Epidermal melanocyte (primary cell): ENCODE measurements around the gene IL17C.

ENCODE experiments used
- DNase-seq: peaks from one replicate; pipeline ENCODE4 v3.0.0; 2011; ENCODE audit warnings: low spot score; ENCODE audit not compliant: insufficient read length

The IL17C gene

GRCh38 chr16:88627531-88628411 lies 10.6 kb upstream of the IL17C start:
- no peak for DNase-seq

DNA sequence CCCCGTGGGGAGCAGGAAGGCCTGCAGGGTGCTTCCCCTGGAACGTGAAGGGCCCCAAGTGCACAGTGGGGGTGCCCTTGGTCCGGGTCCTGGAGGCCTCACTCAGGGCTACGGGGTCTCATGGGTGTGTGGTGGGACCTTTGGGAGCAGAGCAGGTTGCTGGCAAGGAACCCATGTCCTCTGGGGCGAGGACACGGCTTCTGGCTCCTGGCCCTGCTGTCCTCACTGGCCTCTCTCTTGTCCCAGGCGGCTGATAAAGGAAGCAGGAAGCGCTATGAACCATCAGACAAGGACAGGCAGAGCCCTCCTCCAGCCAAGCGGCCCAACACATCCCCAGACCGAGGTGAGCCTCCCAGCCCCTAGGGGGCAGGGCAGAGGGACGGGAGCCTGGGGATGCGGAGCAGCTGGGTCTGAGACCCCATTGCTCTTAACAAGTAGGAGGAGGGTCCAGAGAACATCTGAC lies 9.8 kb upstream of the IL17C start:
- DNase-seq, result no peak

DNA sequence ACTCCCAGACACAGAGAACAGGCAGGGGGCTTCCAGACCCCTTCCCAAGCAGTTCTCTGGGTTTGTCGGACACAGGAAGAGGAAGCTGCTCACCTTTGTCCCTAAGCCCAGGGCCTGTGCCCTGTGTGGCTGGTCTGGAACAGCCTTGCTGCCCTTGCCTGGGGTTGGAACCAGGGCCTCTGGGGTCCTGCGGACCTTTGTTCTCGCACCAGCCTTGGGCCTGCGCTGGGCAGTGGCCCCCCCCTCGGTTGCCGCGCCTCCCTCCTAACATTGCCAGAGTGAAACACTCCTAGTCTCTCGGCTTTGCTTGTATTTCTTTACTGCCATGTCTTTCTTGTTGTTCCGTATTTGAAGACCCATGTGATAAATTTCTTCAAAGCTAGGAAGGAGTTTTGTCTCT lies 8.5 kb upstream of the IL17C start:
- no peak for DNase-seq

DNA sequence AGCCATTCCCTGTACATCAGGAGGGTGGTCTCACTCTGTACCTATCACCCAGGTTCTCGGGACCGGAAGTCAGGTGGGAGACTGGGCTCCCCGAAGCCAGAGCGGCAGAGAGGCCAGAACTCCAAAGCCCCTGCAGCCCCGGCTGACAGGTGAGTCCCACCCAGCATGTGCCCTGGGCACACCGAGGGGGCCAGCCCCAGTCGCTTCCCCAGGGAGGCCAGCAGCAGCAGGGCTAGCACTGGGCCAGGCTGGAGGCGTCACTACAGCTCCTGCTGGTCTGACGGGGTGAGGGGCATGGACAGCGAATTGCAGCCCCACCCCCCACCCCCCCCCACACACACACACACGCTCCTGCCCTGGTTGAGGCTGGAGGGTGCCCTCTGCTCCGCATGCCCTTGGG lies 7.9 kb upstream of the IL17C start:
- no peak for DNase-seq

GRCh38 chr16:88630941-88631340 lies 7.4 kb upstream of the IL17C start:
- DNase-seq, result no peak

GRCh38 chr16:88631384-88631783 lies 7.0 kb upstream of the IL17C start:
- no peak for DNase-seq

GRCh38 chr16:88631920-88632586 lies 6.3 kb upstream of the IL17C start:
- no peak for DNase-seq

GRCh38 chr16:88632587-88632930 lies 5.8 kb upstream of the IL17C start:
- DNase-seq, result no peak

GRCh38 chr16:88633684-88634140 lies 4.7 kb upstream of the IL17C start:
- no peak for DNase-seq

DNA sequence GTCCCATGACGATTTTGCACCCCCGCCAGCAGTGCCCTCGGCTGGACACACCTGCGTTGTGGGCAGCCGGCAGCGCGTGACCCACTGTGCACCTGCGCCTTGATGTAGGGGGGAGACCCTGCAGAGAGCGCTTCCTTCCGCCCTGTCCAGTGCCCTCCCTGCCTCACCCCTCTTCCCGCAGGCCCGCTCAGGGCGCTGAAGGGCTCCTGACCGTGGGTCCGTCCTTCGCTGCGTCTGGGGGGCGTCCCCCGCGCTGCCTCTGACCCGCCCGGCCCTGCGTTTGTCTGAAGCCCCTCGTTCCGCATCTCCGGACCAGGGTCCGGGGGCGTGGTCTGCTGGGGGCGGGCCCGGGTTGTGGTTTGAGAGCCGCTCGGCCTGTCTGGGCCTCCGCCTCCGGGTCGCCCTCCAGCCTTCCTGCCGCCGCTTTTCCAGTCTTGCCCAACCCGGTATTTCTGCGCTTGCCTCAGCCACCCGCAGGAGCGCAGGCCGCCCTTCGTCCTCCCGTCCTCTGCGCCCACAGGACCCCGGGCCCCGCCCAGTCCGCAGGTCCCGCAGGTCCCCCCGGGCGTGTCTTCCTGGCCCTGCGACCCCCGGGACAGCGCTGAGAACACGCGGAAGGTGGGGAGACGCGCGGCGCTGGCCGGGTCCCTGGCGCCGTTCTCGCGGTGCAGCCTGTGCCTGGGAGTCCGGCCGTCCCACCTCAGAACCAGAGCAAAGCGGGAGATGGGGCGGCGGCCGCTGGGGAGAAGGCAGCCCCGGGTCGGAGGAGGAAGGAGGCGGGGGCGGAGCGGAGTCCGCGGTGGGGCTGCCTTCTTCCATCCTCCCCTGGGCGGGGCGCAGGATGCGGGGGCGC lies 4.0 kb upstream of the IL17C start:
- DNase-seq, result peak; percentile 64

- no peak for DNase-seq
Observed at GRCh38 chr16:88634994-88635670, 3.2 kb upstream of the IL17C start.

- no peak for DNase-seq
Observed at GRCh38 chr16:88635671-88636319, 2.6 kb upstream of the IL17C start.

DNA sequence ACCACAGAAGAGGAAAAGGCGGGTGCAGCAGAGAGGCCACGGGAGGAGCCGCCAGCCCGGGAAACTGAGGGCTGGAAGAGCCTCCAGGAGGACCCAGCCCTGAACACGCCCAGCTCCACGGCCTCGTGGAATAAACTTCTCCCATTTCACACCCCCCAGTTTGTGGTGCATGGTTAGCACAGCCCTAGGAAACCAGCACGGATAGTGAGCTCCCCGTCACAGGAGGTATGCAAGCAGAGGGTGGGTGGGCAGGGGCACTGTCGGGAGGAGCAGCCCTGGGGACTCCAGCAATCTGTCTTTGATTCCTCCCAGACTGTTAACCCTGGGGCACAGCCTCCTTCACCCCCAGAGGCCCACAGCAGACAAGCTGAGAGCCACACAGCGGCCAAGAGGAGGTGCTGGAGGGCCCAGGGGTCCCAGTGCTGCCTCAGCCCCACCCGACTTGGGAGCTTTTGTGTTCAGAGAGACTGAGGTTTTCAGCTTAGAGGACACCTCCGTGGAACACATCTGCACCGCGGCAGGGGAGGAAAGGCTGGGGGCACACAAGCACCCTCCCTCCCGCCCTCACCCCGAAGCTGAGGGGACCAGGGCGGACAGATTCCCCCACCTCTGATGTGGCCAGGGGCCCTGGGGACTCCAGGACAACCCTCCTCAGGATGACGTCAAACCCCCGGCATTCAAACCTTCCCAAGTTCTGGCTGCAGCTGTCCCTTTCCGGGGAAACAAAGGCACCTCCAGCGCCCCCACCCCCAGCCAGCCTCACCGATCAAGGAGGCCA lies 1.7 kb upstream of the IL17C start:
- no peak for DNase-seq

- DNase-seq, result no peak
Observed at GRCh38 chr16:88639231-88640038, 1.1 kb downstream of the IL17C start.

GRCh38 chr16:88640039-88640495 lies 1.7 kb downstream of the IL17C start:
- DNase-seq, result no peak

DNA sequence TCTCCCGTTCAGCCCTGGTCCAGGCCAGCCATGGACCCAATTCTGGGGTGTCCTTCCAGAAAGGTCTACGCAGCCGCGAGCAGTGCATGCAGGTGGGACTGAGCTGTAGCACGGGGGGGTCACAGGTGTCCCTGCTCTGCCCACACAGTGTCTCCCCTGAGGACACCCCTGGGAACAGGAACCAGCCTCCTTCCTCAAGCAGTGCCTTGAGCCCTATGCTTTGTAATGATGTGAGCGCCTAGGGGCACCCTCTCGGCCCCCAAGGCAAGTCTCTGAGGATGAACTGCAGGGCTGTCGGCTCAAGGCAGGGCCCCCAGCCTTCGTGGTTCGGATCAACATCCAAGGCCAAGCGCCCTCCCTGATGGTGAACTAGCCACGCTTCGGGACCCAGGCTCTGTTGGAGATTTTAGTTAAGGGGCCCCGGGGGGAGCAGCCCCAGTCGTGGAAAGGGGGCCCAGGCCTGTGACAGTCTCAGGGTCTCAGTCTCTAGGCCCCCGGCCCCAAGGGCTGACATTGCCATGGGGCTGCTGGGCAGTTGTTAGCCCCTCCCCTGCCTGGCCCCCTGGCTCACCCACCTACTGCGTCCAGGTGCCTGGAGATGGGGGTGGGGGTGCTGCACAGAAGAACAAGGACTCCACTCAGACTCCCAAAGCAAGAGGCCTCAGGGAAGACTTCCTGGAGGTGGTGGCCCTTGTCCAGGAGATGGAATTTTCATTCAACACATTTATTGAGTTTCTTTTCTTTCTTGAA lies 2.3 kb downstream of the IL17C start:
- DNase-seq, result no peak

GRCh38 chr16:88642881-88643643 lies 4.7 kb downstream of the IL17C start:
- no peak for DNase-seq

DNA sequence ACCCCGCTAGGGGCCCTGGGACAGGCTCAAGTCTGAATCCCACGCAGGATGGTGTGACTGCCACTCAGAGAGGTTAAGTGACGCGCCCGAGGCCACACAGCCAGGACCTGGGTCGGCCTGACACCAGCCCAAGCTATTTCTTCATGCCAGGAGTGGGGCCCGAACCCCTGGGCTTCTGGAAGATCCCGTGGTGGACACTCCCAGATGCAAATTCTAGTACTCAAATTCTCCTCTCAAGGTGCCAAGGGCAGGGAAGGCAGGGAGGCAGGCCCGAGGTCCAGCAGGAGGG lies 5.2 kb downstream of the IL17C start:
- no peak for DNase-seq
